Immature natural killer cell (primary cell): ENCODE results near the gene ZNF274. TPM values are rescaled to one million over a fixed set of nuclear protein-coding genes. Genes with fewer than 3 reads are reported as not detected.
"Not testable (repeated sequence)": the region's sequence is repeated elsewhere in the genome, so short reads cannot be mapped to it uniquely, and the experiment has no call there.

Experiments used
- DNase-seq, 3 donors: peaks; one replicate each; pipeline ENCODE4 v3.0.0; 2022; ENCODE audit warnings: mixed read lengths in 1 of 3
- H3K27ac Mint-ChIP-seq, 6 donors: one replicate each; pipeline ENCODE4 v1.8.0; 2020; ENCODE audit warnings: mixed read lengths in 6 of 6, mild to moderate bottlenecking in 5 of 6, inconsistent platforms in 4 of 6, moderate library complexity in 3 of 6
- H3K27me3 Mint-ChIP-seq, 3 donors: one replicate each; pipeline ENCODE4 v1.8.0; 2020 to 2021; ENCODE audit warnings: low read depth in 3 of 3, mild to moderate bottlenecking in 3 of 3, mixed read lengths in 3 of 3, moderate library complexity in 3 of 3, inconsistent platforms in 1 of 3
- H3K36me3 Mint-ChIP-seq, 3 donors: one replicate each; pipeline ENCODE4 v1.8.0; 2020; ENCODE audit warnings: mixed read lengths in 3 of 3, inconsistent platforms in 2 of 3, mild to moderate bottlenecking in 2 of 3
- H3K4me1 Mint-ChIP-seq, 2 donors: one replicate each; pipeline ENCODE4 v1.8.0; 2020; ENCODE audit warnings: inconsistent platforms in 2 of 2, mild to moderate bottlenecking in 2 of 2, mixed read lengths in 2 of 2, moderate library complexity in 1 of 2
- H3K4me3 Mint-ChIP-seq, 5 donors: one replicate each; pipeline ENCODE4 v1.8.0; 2020; ENCODE audit warnings: mild to moderate bottlenecking in 5 of 5, mixed read lengths in 5 of 5, inconsistent platforms in 3 of 5, moderate library complexity in 3 of 5
- H3K9me3 Mint-ChIP-seq, 6 donors: one replicate each; pipeline ENCODE4 v1.8.0; 2020; ENCODE audit warnings: mild to moderate bottlenecking in 6 of 6, mixed read lengths in 6 of 6, inconsistent platforms in 4 of 6, moderate library complexity in 3 of 6
- polyA plus RNA-seq, 3 donors: library from polyadenylated mRNA; unstranded; fragments of 300-500 nt; fragmentation: Illumina TruSeq; gene quantifications; one replicate each; pipeline ENCODE4 v1.2.3, GENCODE V29; 2021

Gene ZNF274
- polyA plus RNA-seq = 10 to 100 TPM; 12.5 to 26.2 (median 20.2) TPM

- H3K4me3 Mint-ChIP-seq = peak within 1 kb of the TSS; percentile 90 to 96 (median 94)
- peak; percentile 93 to 95 (median 93) for DNase-seq
- H3K36me3 Mint-ChIP-seq = peaks cover 33 to 51% (median 42%) of the 10 kb centered on the region in 3 donors
- H3K27me3 Mint-ChIP-seq = peaks cover 11 to 19% (median 17%) of the 10 kb centered on the region in 3 donors
- peaks cover 24 to 33% of the 10 kb centered on the region in 2 donors for H3K4me1 Mint-ChIP-seq
- H3K9me3 Mint-ChIP-seq = peaks cover 49 to 77% (median 66%) of the 10 kb centered on the region in 6 donors
- H3K27ac Mint-ChIP-seq = peak within 1 kb of the TSS; percentile 97 to 99 (median 98)
Measured at GRCh38 chr19:58182989-58183816, at the start of gene ZNF274. TSS of gene ZNF274 (plus strand) at chr19:58183061. CDS start at chr19:58183966, 905 bp downstream.

GRCh38 chr19:58134244-58134643 is 48.6 kb upstream of the ZNF274 start:
- Mint-ChIP-seq H3K9me3 (peaks cover 46 to 91% (median 88%) of the 10 kb centered on the region in 6 donors), H3K36me3 (peaks cover 70 to 89% (median 85%) of the 10 kb centered on the region in 3 donors), H3K4me3 (no peak overlapping the region), H3K27ac (no peak overlapping the region), H3K4me1 (peaks cover 3 to 6% of the 10 kb centered on the region in 2 donors), H3K27me3 (peaks cover 0 to 6% (median 0%) of the 10 kb centered on the region in 3 donors)
- DNase-seq = no peak

GRCh38 chr19:58145849-58146248 is 37.0 kb upstream of the ZNF274 start:
- Mint-ChIP-seq H3K4me3 (no peak overlapping the region), H3K4me1 (peaks cover 12 to 25% of the 10 kb centered on the region in 2 donors), H3K36me3 (peaks cover 16 to 26% (median 23%) of the 10 kb centered on the region in 3 donors), H3K27ac (no peak overlapping the region), H3K27me3 (peaks cover 4 to 11% (median 10%) of the 10 kb centered on the region in 3 donors), H3K9me3 (peaks cover 5 to 28% (median 22%) of the 10 kb centered on the region in 6 donors)
- DNase-seq = no peak

- H3K27ac Mint-ChIP-seq, H3K4me3 Mint-ChIP-seq, DNase-seq: not testable (repeated sequence)
- H3K9me3 Mint-ChIP-seq = peaks cover 4 to 21% (median 17%) of the 10 kb centered on the region in 6 donors
- H3K27me3 Mint-ChIP-seq = peaks cover 4 to 11% (median 10%) of the 10 kb centered on the region in 3 donors
- peaks cover 11 to 18% (median 15%) of the 10 kb centered on the region in 3 donors for H3K36me3 Mint-ChIP-seq
- H3K4me1 Mint-ChIP-seq = peaks cover 16 to 34% of the 10 kb centered on the region in 2 donors
Measured at GRCh38 chr19:58147475-58147874, 35.4 kb upstream of the ZNF274 start.

- Mint-ChIP-seq H3K36me3 (peaks cover 6% of the 10 kb centered on the region in 3 donors), H3K27me3 (peaks cover 4 to 12% (median 8%) of the 10 kb centered on the region in 3 donors), H3K4me3 (peak within 1 kb of the TSS; percentile 86 to 94 (median 92)), H3K9me3 (peaks cover 4 to 9% (median 7%) of the 10 kb centered on the region in 6 donors), H3K27ac (peak within 1 kb of the TSS; percentile 84 to 93 (median 91)), H3K4me1 (peaks cover 21 to 40% of the 10 kb centered on the region in 2 donors)
- DNase-seq = peak; percentile 90 to 91 (median 90)
Measured at GRCh38 chr19:58150328-58150921, 32.4 kb upstream of the ZNF274 start, which contains the start of gene ZNF329. TSS of gene ZNF329 (minus strand) at chr19:58150789. CDS start at chr19:58129503, 21,286 bp downstream.

- Mint-ChIP-seq H3K27ac (no peak overlapping the region), H3K4me3 (peak overlapping the region in 4 of 5 donors; percentile 30 to 85 (median 60)), H3K4me1 (peaks cover 21 to 36% of the 10 kb centered on the region in 2 donors)
Measured at GRCh38 chr19:58153386-58153785, 29.5 kb upstream of the ZNF274 start.

GRCh38 chr19:58154287-58154678 is 28.6 kb upstream of the ZNF274 start:
- Mint-ChIP-seq H3K27ac (peak overlapping the region in 4 of 6 donors; percentile 52 to 85 (median 72)), H3K27me3 (peaks cover 4 to 12% (median 8%) of the 10 kb centered on the region in 3 donors), H3K36me3 (no peaks in the 10 kb centered on the region), H3K4me3 (peak overlapping the region; percentile 74 to 87 (median 83)), H3K9me3 (peaks cover 0 to 5% (median under 1%) of the 10 kb centered on the region in 6 donors), H3K4me1 (peaks cover 20 to 29% of the 10 kb centered on the region in 2 donors)
- peak in 1 of 3 donors; percentile 0 for DNase-seq

More at GRCh38 chr19:58153386-58153785, 29.5 kb upstream of the ZNF274 start:
- no peak for DNase-seq
- H3K36me3 Mint-ChIP-seq = no peaks in the 10 kb centered on the region
- H3K27me3 Mint-ChIP-seq = peaks cover 4 to 12% (median 8%) of the 10 kb centered on the region in 3 donors
- H3K9me3 Mint-ChIP-seq = peaks cover 0 to 5% (median under 1%) of the 10 kb centered on the region in 6 donors

GRCh38 chr19:58154679-58155648 is 27.9 kb upstream of the ZNF274 start:
- peaks cover 13 to 22% of the 10 kb centered on the region in 2 donors for H3K4me1 Mint-ChIP-seq
- peaks cover 0 to 6% (median under 1%) of the 10 kb centered on the region in 6 donors for H3K9me3 Mint-ChIP-seq
- peak overlapping the region; percentile 17 to 78 (median 42) for H3K27ac Mint-ChIP-seq
- H3K4me3 Mint-ChIP-seq = peak overlapping the region; percentile 81 to 87 (median 83)
- no peaks in the 10 kb centered on the region for H3K36me3 Mint-ChIP-seq
- peak; percentile 95 to 98 (median 96) for DNase-seq
- H3K27me3 Mint-ChIP-seq = peaks cover 3 to 11% (median 5%) of the 10 kb centered on the region in 3 donors

- H3K4me3 Mint-ChIP-seq = no peak overlapping the region
- H3K27ac Mint-ChIP-seq = no peak overlapping the region
- H3K27me3 Mint-ChIP-seq = peaks cover 0 to 6% (median 2%) of the 10 kb centered on the region in 3 donors
- H3K9me3 Mint-ChIP-seq = peaks cover 5 to 14% (median 6%) of the 10 kb centered on the region in 6 donors
- DNase-seq = no peak
- peaks cover 6% of the 10 kb centered on the region in 2 donors for H3K4me1 Mint-ChIP-seq
- peaks cover 0 to 5% (median 4%) of the 10 kb centered on the region in 3 donors for H3K36me3 Mint-ChIP-seq
Measured at GRCh38 chr19:58157045-58157728, 25.7 kb upstream of the ZNF274 start.

- peaks cover 35 to 82% (median 72%) of the 10 kb centered on the region in 6 donors for H3K9me3 Mint-ChIP-seq
- DNase-seq = no peak
- no peaks in the 10 kb centered on the region for H3K4me1 Mint-ChIP-seq
- peaks cover 2 to 5% (median 2%) of the 10 kb centered on the region in 3 donors for H3K27me3 Mint-ChIP-seq
- no peak overlapping the region for H3K4me3 Mint-ChIP-seq
- H3K27ac Mint-ChIP-seq = no peak overlapping the region
- peaks cover 6 to 22% (median 12%) of the 10 kb centered on the region in 3 donors for H3K36me3 Mint-ChIP-seq
Measured at GRCh38 chr19:58166268-58166667, 16.6 kb upstream of the ZNF274 start.

- Mint-ChIP-seq H3K4me3 (no peak overlapping the region), H3K27me3 (peaks cover 2 to 5% (median 2%) of the 10 kb centered on the region in 3 donors), H3K27ac (no peak overlapping the region), H3K36me3 (peaks cover 6 to 21% (median 9%) of the 10 kb centered on the region in 3 donors), H3K4me1 (no peaks in the 10 kb centered on the region), H3K9me3 (peaks cover 37 to 83% (median 71%) of the 10 kb centered on the region in 6 donors)
- no peak for DNase-seq
Measured at GRCh38 chr19:58166708-58167280, 16.1 kb upstream of the ZNF274 start.

GRCh38 chr19:58170860-58171259 is 12.0 kb upstream of the ZNF274 start:
- DNase-seq = no peak
- Mint-ChIP-seq H3K27ac (no peak overlapping the region), H3K9me3 (peaks cover 25 to 68% (median 62%) of the 10 kb centered on the region in 6 donors), H3K27me3 (peaks cover 0 to 3% (median 3%) of the 10 kb centered on the region in 3 donors), H3K4me3 (no peak overlapping the region), H3K4me1 (no peaks in the 10 kb centered on the region), H3K36me3 (peaks cover 4 to 16% (median 7%) of the 10 kb centered on the region in 3 donors)
